Epithelial cell of esophagus (primary cell): ENCODE results near the gene ZNF516.

ENCODE experiments used
- DNase-seq: peaks from one replicate; pipeline ENCODE4 v3.0.0; 2010; ENCODE audit warnings: low read depth
- H3K4me3 ChIP-seq: 2 replicates; pipeline ENCODE4 v1.5.1; 2011; ENCODE audit warnings: mild to moderate bottlenecking, low read length, control low read depth
- TF ChIP-seq, protein P1 (sequence below): IDR thresholded peaks from 2 replicates; pipeline ENCODE4 v1.5.1; 2011; ENCODE audit warnings: low read depth, mild to moderate bottlenecking, low read length, control low read depth, inconsistent platforms; ENCODE audit not compliant: insufficient read depth; ENCODE audit errors: missing control alignments

ZNF516 gene

GRCh38 chr18:76456823-76457222 lies 38.2 kb downstream of the ZNF516 start:
- no peak for DNase-seq
- TF ChIP-seq, protein P1, sequence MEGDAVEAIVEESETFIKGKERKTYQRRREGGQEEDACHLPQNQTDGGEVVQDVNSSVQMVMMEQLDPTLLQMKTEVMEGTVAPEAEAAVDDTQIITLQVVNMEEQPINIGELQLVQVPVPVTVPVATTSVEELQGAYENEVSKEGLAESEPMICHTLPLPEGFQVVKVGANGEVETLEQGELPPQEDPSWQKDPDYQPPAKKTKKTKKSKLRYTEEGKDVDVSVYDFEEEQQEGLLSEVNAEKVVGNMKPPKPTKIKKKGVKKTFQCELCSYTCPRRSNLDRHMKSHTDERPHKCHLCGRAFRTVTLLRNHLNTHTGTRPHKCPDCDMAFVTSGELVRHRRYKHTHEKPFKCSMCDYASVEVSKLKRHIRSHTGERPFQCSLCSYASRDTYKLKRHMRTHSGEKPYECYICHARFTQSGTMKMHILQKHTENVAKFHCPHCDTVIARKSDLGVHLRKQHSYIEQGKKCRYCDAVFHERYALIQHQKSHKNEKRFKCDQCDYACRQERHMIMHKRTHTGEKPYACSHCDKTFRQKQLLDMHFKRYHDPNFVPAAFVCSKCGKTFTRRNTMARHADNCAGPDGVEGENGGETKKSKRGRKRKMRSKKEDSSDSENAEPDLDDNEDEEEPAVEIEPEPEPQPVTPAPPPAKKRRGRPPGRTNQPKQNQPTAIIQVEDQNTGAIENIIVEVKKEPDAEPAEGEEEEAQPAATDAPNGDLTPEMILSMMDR = no peak
- H3K4me3 ChIP-seq = no peak overlapping the region

DNA sequence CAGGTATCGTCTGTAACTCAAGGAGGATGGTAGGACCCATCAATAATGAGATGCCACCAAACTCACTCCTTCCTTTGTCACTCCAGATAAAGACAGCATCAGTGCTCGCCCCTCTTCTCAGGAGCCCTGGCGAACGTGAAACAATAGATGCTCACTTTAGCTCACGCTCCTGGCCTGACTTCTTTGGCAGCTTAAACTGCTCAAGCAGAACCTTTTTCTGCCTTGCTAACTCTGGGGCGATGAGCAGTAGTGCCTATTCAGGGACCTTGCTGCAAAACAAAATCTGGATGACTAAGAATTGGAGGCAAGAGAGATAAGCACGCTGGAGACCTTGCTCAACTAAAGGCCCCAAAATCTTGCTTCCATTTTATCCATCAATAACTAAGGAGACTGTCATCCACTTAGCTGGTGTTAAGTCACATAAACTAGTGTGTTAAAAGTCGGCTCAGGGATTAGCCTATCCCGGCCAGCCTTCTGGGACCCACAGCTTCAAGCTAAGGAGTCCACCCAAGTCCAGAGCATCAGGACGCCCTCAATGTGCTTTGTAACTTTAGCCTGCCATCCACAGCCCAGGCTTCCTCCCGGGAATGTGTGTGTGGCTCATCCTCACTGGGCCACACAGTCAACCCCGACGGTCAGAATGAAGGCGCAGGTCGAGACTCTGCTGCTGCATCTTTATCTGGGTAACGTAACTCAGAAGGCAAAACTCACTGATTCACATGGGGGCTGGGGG lies 38.9 kb downstream of the ZNF516 start:
- no peak for DNase-seq
- H3K4me3 ChIP-seq = no peak overlapping the region
- TF ChIP-seq, protein P1 = no peak

- TF ChIP-seq, protein P1 = no peak
- H3K4me3 ChIP-seq = no peak overlapping the region
Measured at GRCh38 chr18:76455003-76455676, 39.9 kb downstream of the ZNF516 start.

GRCh38 chr18:76454418-76454817 lies 40.6 kb downstream of the ZNF516 start:
- TF ChIP-seq, protein P1 = no peak
- DNase-seq = no peak
- no peak overlapping the region for H3K4me3 ChIP-seq

More at GRCh38 chr18:76455003-76455676, 39.9 kb downstream of the ZNF516 start:
- no peak for DNase-seq

- H3K4me3 ChIP-seq = no peak overlapping the region
- no peak for DNase-seq
- TF ChIP-seq, protein P1 = no peak
Measured at GRCh38 chr18:76453932-76454331, 41.1 kb downstream of the ZNF516 start.

- H3K4me3 ChIP-seq = no peak overlapping the region
- no peak for DNase-seq
- TF ChIP-seq, protein P1 = no peak
Measured at GRCh38 chr18:76453057-76453561, 41.9 kb downstream of the ZNF516 start.
